ENCODE results near the gene TFAP2B. TPM values are rescaled to one million over a fixed set of nuclear protein-coding genes. Genes with fewer than 3 reads are reported as not detected.

TFAP2B gene
- total RNA-seq, 1 experiment from 2014 or later, result not detected

- TF ChIP-seq CTCF (IDR thresholded peaks at IDR 0.05; ENCODE audit: unreplicated experiment), result no peak
- H3K36me3 Mint-ChIP-seq (ENCODE audit: insufficient read depth, unreplicated experiment), result no peaks in the 10 kb centered on the region
- no peak overlapping the region for H3K4me3 Mint-ChIP-seq (ENCODE audit: low read depth, unreplicated experiment)
- no peak overlapping the region for H3K27ac Mint-ChIP-seq (ENCODE audit: unreplicated experiment)
- CTCF ChIA-PET, result no interaction called here
- H3K4me1 Mint-ChIP-seq (ENCODE audit: low read depth, unreplicated experiment), result no peaks in the 10 kb centered on the region
- peaks cover 47% of the 10 kb centered on the region for H3K27me3 Mint-ChIP-seq (ENCODE audit: unreplicated experiment)
- BruUV-seq (replicated peaks), result no TSS peak
- intact Hi-C loops (cut with micrococcal nuclease; ENCODE audit: unreplicated experiment), result no loop called here
- DNase-seq, result no peak
- H3K9me3 Mint-ChIP-seq (ENCODE audit: low read depth, unreplicated experiment), result no peaks in the 10 kb centered on the region
These were observed 16.3 kb downstream of the TFAP2B start for GRCh38 chr6:50834929-50835410.

GRCh38 chr6:50836231-50836630 lies 17.6 kb downstream of the TFAP2B start:
- no peaks in the 10 kb centered on the region for H3K36me3 Mint-ChIP-seq (ENCODE audit: insufficient read depth, unreplicated experiment)
- H3K9me3 Mint-ChIP-seq (ENCODE audit: low read depth, unreplicated experiment), result no peaks in the 10 kb centered on the region
- BruUV-seq (replicated peaks), result no TSS peak
- intact Hi-C loops (cut with micrococcal nuclease; ENCODE audit: unreplicated experiment), result no loop called here
- CTCF ChIA-PET, result no interaction called here
- H3K27me3 Mint-ChIP-seq (ENCODE audit: unreplicated experiment), result peaks cover 34% of the 10 kb centered on the region
- no peak overlapping the region for H3K4me3 Mint-ChIP-seq (ENCODE audit: low read depth, unreplicated experiment)
- no peak overlapping the region for H3K27ac Mint-ChIP-seq (ENCODE audit: unreplicated experiment)
- DNase-seq, result no peak
- TF ChIP-seq CTCF (IDR thresholded peaks at IDR 0.05; ENCODE audit: unreplicated experiment), result no peak
- no peaks in the 10 kb centered on the region for H3K4me1 Mint-ChIP-seq (ENCODE audit: low read depth, unreplicated experiment)

- Mint-ChIP-seq H3K27me3 (ENCODE audit: unreplicated experiment) (peaks cover 19% of the 10 kb centered on the region), H3K4me3 (ENCODE audit: low read depth, unreplicated experiment) (no peak overlapping the region), H3K36me3 (ENCODE audit: insufficient read depth, unreplicated experiment) (no peaks in the 10 kb centered on the region), H3K4me1 (ENCODE audit: low read depth, unreplicated experiment) (no peaks in the 10 kb centered on the region), H3K27ac (ENCODE audit: unreplicated experiment) (no peak overlapping the region), H3K9me3 (ENCODE audit: low read depth, unreplicated experiment) (no peaks in the 10 kb centered on the region)
- CTCF ChIA-PET, result no interaction called here
- intact Hi-C loops (cut with micrococcal nuclease; ENCODE audit: unreplicated experiment), result no loop called here
- DNase-seq, result no peak
- no TSS peak for BruUV-seq (replicated peaks)
- TF ChIP-seq CTCF (IDR thresholded peaks at IDR 0.05; ENCODE audit: unreplicated experiment), result no peak
These were observed 19.1 kb downstream of the TFAP2B start for GRCh38 chr6:50837589-50838445.

- H3K4me3 Mint-ChIP-seq (ENCODE audit: low read depth, unreplicated experiment), result no peak overlapping the region
- peaks cover 21% of the 10 kb centered on the region for H3K27me3 Mint-ChIP-seq (ENCODE audit: unreplicated experiment)
- H3K27ac Mint-ChIP-seq (ENCODE audit: unreplicated experiment), result no peak overlapping the region
- TF ChIP-seq CTCF (IDR thresholded peaks at IDR 0.05; ENCODE audit: unreplicated experiment), result no peak
- no peaks in the 10 kb centered on the region for H3K9me3 Mint-ChIP-seq (ENCODE audit: low read depth, unreplicated experiment)
- CTCF ChIA-PET, result interaction anchor here (0.6 kb wide), 1 partner anchor 24 kb away, joined by 4 read pairs; no protein-coding TSS in a partner anchor
- H3K4me1 Mint-ChIP-seq (ENCODE audit: low read depth, unreplicated experiment), result no peaks in the 10 kb centered on the region
- no peaks in the 10 kb centered on the region for H3K36me3 Mint-ChIP-seq (ENCODE audit: insufficient read depth, unreplicated experiment)
- intact Hi-C loops (cut with micrococcal nuclease; ENCODE audit: unreplicated experiment), result no loop called here
- BruUV-seq (replicated peaks), result no TSS peak
- no peak for DNase-seq
These were observed 21.6 kb downstream of the TFAP2B start for GRCh38 chr6:50840112-50840810.
